HUES48 (cell line): Measurements from ENCODE around the gene ATG14.

Experiments
- H3K27ac ChIP-seq: one replicate; pipeline ENCODE4 v1.7.0; 2013; ENCODE audit warnings: low read depth, low read length, inconsistent platforms
- H3K27me3 ChIP-seq: 2 replicates; pipeline ENCODE4 v1.6.1; 2013; ENCODE audit warnings: mild to moderate bottlenecking, low read length; ENCODE audit not compliant: control insufficient read depth, insufficient read depth
- H3K36me3 ChIP-seq: 2 replicates; pipeline ENCODE4 v1.6.1; 2013; ENCODE audit warnings: low read length; ENCODE audit not compliant: control insufficient read depth, insufficient read depth
- H3K4me1 ChIP-seq: 2 replicates; pipeline ENCODE4 v1.6.1; 2013; ENCODE audit warnings: mild to moderate bottlenecking, low read length; ENCODE audit not compliant: control insufficient read depth, insufficient read depth
- H3K4me3 ChIP-seq: 2 replicates; pipeline ENCODE4 v1.5.1; 2013; ENCODE audit warnings: mild to moderate bottlenecking, low read depth, low read length
- H3K9ac ChIP-seq: 2 replicates; pipeline ENCODE4 v1.6.1; 2013; ENCODE audit warnings: mild to moderate bottlenecking, low read depth, low read length, moderate library complexity
- H3K9me3 ChIP-seq: 2 replicates; pipeline ENCODE4 v1.6.1; 2013; ENCODE audit warnings: low read length; ENCODE audit not compliant: control insufficient read depth, insufficient read depth

Gene ATG14

DNA sequence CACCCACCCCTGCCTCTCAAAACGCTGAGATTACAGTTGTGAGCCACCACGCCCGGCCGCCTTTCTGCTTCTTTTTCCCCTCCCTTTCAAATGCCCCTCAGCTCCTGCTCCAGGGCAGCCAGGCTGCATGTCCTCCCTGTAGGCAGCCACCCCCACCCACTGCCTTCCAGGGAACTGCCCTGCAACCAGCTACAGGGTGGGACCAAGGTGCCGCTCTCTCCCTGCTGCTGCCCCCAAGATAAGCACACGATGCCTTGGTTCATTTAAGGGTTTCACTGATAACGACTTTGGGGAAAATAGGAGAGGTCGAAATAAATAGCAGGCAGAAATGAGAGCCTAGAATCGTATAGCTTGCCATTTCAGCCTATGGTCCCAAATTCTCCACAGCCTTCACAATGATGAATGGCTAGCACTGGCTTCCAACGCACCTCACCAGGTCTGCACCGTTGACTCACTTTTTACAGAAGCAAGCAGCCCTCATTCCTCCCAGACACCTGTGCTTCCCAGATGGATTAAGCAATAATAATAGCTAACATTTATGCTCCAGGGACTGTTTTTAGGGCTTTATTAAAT is 40.7 kb downstream of the ATG14 start:
- H3K9ac ChIP-seq: no peak overlapping the region
- peaks cover 48% of the 10 kb centered on the region for H3K36me3 ChIP-seq
- no peak overlapping the region for H3K4me3 ChIP-seq
- no peaks in the 10 kb centered on the region for H3K27me3 ChIP-seq
- H3K27ac ChIP-seq: no peak overlapping the region
- H3K4me1 ChIP-seq: no peaks in the 10 kb centered on the region
- H3K9me3 ChIP-seq: no peaks in the 10 kb centered on the region

DNA sequence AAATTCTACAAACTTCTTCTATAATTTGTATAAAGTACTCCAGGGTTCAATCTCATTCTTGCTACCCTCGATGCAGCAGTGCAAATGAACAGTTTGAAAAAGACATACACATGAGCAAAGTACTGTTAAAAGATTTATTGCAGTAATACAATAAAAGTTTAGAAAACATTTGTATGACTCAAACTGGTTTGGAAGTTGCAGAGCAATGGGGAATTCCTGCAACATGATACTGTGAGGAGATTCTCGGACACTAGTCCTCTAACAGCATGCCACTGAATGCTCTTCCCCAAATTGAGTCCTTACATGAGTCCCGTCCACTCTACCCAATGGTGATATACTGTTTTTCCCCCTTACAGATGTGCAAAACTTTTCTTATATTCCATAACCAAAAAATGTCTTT is 45.4 kb downstream of the ATG14 start:
- H3K4me1 ChIP-seq: no peaks in the 10 kb centered on the region
- H3K9ac ChIP-seq: no peak overlapping the region
- H3K9me3 ChIP-seq: no peaks in the 10 kb centered on the region
- H3K27me3 ChIP-seq: no peaks in the 10 kb centered on the region
- H3K4me3 ChIP-seq: no peak overlapping the region
- peaks cover 30% of the 10 kb centered on the region for H3K36me3 ChIP-seq
- no peak overlapping the region for H3K27ac ChIP-seq

DNA sequence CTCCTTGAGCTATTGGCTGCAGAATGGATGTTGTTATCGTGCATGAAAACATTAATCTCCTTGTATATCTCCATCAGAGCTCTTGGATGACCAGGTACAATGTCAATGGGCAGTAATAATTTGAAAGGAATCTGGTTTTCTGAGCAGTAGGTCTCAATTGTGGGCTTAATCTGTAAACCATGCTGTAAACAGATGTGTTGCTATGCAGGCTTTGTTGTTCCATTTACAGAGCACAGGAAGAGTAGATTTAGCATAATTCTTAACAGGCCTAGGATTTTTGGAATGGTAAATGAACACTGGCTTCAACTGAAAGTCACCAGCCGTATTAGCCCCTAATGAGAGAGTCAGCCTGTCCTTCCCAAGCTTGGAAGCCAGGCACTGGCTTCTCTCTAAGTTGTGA is 50.4 kb downstream of the ATG14 start:
- no peak overlapping the region for H3K27ac ChIP-seq
- H3K4me1 ChIP-seq: no peaks in the 10 kb centered on the region
- H3K9ac ChIP-seq: no peak overlapping the region
- peaks cover 5% of the 10 kb centered on the region; the same call in 1 of the 2 replicates for H3K36me3 ChIP-seq
- no peak overlapping the region for H3K4me3 ChIP-seq
- H3K9me3 ChIP-seq: no peaks in the 10 kb centered on the region
- H3K27me3 ChIP-seq: no peaks in the 10 kb centered on the region

- no peaks in the 10 kb centered on the region for H3K27me3 ChIP-seq
- no peak overlapping the region for H3K4me3 ChIP-seq
- H3K27ac ChIP-seq: no peak overlapping the region
- H3K36me3 ChIP-seq: no peaks in the 10 kb centered on the region
- no peaks in the 10 kb centered on the region for H3K9me3 ChIP-seq
- H3K9ac ChIP-seq: no peak overlapping the region
- H3K4me1 ChIP-seq: 0 out of 2 replicates have a peak, but pooled peaks cover 2% of the 10 kb centered on the region
Measured at GRCh38 chr14:55359307-55359706, 52.3 kb downstream of the ATG14 start.

GRCh38 chr14:55356913-55357312 is 54.7 kb downstream of the ATG14 start:
- Histone ChIP-seq H3K27me3 (no peaks in the 10 kb centered on the region), H3K36me3 (peaks cover 10% of the 10 kb centered on the region), H3K9ac (no peak overlapping the region), H3K9me3 (no peaks in the 10 kb centered on the region), H3K27ac (no peak overlapping the region), H3K4me1 (0 out of 2 replicates have a peak, but pooled peaks cover 3% of the 10 kb centered on the region), H3K4me3 (no peak overlapping the region)

DNA sequence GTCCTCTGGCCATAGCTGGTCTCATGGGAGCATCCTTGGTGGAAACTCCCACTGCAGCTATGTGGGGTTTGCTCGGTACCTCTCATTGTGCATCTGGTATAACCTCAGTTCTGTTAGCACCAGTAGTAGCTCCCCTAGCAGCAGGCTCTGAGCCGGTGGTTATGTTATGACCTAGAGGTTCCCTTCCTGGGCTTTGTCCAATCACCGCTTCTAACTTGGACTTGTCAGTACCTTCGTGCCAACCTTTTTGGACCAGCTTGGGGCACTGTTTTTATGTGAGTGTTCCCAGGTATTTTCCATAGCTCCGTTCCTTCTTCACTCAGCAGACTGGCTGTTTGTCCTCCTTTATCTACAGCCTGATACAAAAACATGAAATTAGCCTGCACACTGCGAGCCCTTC is 55.7 kb downstream of the ATG14 start:
- peaks cover 20% of the 10 kb centered on the region for H3K36me3 ChIP-seq
- H3K4me1 ChIP-seq: 0 out of 2 replicates have a peak, but pooled peaks cover 3% of the 10 kb centered on the region
- no peak overlapping the region for H3K27ac ChIP-seq
- H3K9me3 ChIP-seq: no peaks in the 10 kb centered on the region
- no peak overlapping the region for H3K9ac ChIP-seq
- H3K4me3 ChIP-seq: no peak overlapping the region
- no peaks in the 10 kb centered on the region for H3K27me3 ChIP-seq

GRCh38 chr14:55354500-55354899 is 57.1 kb downstream of the ATG14 start:
- Histone ChIP-seq H3K27me3 (no peaks in the 10 kb centered on the region), H3K27ac (no peak overlapping the region), H3K4me1 (peaks cover 3% of the 10 kb centered on the region; the same call in 1 of the 2 replicates), H3K36me3 (peaks cover 27% of the 10 kb centered on the region), H3K9ac (no peak overlapping the region), H3K9me3 (no peaks in the 10 kb centered on the region), H3K4me3 (no peak overlapping the region)

GRCh38 chr14:55353686-55354467 is 57.8 kb downstream of the ATG14 start:
- Histone ChIP-seq H3K9ac (no peak overlapping the region), H3K4me3 (no peak overlapping the region), H3K36me3 (peaks cover 27% of the 10 kb centered on the region), H3K27me3 (no peaks in the 10 kb centered on the region), H3K27ac (no peak overlapping the region), H3K4me1 (peaks cover 3% of the 10 kb centered on the region; the same call in 1 of the 2 replicates), H3K9me3 (no peaks in the 10 kb centered on the region)

DNA sequence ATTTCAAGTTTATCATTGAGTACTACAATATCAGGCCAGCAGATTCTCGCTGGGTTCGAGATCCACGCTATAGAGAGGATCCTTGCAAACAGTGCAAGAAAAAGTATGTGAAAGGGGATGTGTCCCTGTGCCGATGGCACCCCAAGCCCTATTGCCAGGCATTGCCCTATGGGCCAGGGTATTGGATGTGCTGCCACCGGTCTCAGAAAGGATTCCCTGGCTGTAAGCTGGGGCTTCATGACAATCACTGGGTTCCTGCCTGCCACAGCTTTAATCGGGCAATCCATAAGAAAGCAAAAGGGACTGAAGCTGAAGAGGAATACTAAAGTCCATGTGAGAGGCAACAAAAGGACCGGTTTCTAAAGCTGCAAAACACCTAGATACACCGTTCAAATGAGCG is 59.4 kb downstream of the ATG14 start:
- no peaks in the 10 kb centered on the region for H3K9me3 ChIP-seq
- H3K4me1 ChIP-seq: peaks cover 3% of the 10 kb centered on the region; the same call in 1 of the 2 replicates
- H3K4me3 ChIP-seq: no peak overlapping the region
- H3K9ac ChIP-seq: no peak overlapping the region
- H3K27ac ChIP-seq: no peak overlapping the region
- H3K27me3 ChIP-seq: no peaks in the 10 kb centered on the region
- H3K36me3 ChIP-seq: peaks cover 27% of the 10 kb centered on the region

DNA sequence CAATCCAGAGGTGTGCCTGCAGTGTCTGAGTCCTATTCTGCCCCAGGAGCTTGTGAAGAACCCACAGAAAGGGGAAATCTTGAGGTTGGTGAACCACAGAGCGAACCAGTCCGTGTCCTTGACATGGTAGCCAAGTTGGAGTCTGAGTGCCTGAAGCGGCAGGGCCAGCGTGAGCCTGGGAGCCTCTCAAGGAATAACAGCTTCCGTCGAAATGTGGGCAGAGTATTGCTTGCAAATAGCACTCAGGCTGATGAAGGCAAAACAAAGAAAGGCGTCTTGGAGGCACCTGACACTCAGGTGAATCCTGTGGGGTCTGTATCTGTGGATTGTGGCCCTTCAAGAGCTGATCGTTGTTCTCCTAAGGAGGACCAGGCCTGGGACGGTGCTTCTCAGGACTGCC is 60.5 kb downstream of the ATG14 start:
- H3K4me1 ChIP-seq: peaks cover 3% of the 10 kb centered on the region; the same call in 1 of the 2 replicates
- no peak overlapping the region for H3K9ac ChIP-seq
- H3K27me3 ChIP-seq: no peaks in the 10 kb centered on the region
- H3K27ac ChIP-seq: no peak overlapping the region
- peaks cover 27% of the 10 kb centered on the region for H3K36me3 ChIP-seq
- H3K4me3 ChIP-seq: no peak overlapping the region
- no peaks in the 10 kb centered on the region for H3K9me3 ChIP-seq

DNA sequence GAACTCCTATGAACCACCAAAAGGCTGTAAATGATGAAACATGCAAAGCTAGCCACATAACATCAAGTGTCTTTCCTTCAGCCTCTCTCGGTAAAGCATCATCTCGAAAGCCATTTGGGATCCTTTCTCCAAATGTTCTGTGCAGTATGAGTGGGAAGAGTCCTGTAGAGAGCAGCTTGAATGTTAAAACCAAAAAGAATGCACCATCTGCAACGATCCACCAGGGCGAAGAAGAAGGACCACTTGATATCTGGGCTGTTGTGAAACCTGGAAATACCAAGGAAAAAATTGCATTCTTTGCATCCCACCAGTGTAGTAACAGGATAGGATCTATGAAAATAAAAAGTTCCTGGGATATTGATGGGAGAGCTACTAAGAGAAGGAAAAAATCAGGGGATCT is 61.2 kb downstream of the ATG14 start:
- H3K9ac ChIP-seq: no peak overlapping the region
- no peak overlapping the region for H3K4me3 ChIP-seq
- H3K4me1 ChIP-seq: peaks cover 3% of the 10 kb centered on the region; the same call in 1 of the 2 replicates
- H3K36me3 ChIP-seq: peaks cover 27% of the 10 kb centered on the region
- H3K27me3 ChIP-seq: no peaks in the 10 kb centered on the region
- no peak overlapping the region for H3K27ac ChIP-seq
- H3K9me3 ChIP-seq: no peaks in the 10 kb centered on the region
